NCI-H460 (cell line): ENCODE measurements around the gene ITGA7. TPM values are rescaled to one million over a fixed set of nuclear protein-coding genes. Genes with fewer than 3 reads are reported as not detected.

Experiments
- DNase-seq: peaks from one replicate; pipeline ENCODE4 v3.0.0-alpha.2; 2016; ENCODE audit warnings: low read depth; ENCODE audit errors: extremely low read depth
- total RNA-seq: library from RNA; depleted of rRNA; stranded (reverse); fragments of >200 nt; shearing (Covaris generic); gene quantifications from 2 replicates; pipeline ENCODE4 v1.2.3, GENCODE V29; 2014

Gene ITGA7
- total RNA-seq, 1 experiment from 2014 or later: 1.2 TPM

DNA sequence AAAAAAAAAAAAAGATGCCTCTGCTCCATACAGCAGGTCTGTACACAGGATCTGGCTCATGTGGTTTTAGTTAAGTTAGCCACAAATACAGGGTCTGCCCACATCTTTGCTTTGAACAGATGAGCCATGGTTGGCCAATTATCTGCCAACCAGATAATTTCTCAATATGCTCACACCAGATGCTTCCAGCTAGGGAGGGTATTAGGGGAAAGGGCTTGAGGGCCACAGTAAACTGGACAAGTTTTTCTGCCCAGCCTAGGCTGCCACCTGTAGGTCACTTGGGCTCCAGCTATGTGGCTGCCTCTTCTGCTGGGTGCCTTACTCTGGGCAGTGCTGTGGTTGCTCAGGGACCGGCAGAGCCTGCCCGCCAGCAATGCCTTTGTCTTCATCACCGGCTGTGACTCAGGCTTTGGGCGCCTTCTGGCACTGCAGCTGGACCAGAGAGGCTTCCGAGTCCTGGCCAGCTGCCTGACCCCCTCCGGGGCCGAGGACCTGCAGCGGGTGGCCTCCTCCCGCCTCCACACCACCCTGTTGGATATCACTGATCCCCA is 13.3 kb upstream of the ITGA7 start:
- DNase-seq: peak; percentile 47

DNA sequence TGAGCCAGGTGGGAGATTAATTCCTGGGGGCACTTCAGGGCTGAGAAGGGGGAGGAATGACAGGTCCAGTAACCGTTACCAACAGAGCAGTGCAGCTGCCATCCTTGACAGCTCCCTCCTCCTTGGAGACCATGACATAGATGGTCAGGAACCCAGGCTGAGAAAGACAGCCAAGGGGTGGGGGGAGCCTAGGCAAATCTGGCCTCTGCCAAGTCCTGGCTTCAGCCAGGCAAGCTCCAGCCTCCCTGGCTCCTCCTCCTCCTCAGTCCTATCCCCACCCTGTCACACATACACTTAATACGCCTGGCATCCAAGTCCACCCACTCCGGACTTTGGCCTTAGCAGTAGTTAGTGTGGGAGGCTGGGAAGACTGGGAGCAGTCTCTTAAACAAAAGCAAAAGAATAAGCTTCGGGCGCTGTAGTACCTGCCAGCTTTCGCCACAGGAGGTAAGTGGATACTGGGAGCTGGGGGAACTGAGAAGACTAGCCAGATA is 12.4 kb upstream of the ITGA7 start, which contains the start of gene RDH5:
TSS of gene RDH5 (plus strand) at position 323 of the 494 bp plus-strand sequence. CDS start 792 bp downstream, outside the sequence.
- DNase-seq: no peak

DNA sequence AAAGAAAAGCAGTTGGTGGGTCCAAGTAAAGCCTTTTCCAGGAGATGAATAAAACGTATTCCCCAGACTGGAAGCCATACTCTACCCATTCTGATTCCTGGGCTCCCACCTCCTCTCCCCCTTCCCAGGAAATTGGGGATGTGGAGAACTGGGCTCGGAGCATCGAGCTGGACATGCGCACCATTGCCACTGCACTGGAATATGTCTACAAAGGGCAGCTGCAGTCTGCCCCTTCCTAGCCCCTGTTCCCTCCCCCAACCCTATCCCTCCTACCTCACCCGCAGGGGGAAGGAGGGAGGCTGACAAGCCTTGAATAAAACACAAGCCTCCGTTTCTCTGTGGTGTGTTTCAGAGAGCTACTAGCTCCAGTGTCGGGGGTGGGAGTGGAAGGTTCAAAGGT is 11.7 kb upstream of the ITGA7 start:
- DNase-seq: no peak

DNA sequence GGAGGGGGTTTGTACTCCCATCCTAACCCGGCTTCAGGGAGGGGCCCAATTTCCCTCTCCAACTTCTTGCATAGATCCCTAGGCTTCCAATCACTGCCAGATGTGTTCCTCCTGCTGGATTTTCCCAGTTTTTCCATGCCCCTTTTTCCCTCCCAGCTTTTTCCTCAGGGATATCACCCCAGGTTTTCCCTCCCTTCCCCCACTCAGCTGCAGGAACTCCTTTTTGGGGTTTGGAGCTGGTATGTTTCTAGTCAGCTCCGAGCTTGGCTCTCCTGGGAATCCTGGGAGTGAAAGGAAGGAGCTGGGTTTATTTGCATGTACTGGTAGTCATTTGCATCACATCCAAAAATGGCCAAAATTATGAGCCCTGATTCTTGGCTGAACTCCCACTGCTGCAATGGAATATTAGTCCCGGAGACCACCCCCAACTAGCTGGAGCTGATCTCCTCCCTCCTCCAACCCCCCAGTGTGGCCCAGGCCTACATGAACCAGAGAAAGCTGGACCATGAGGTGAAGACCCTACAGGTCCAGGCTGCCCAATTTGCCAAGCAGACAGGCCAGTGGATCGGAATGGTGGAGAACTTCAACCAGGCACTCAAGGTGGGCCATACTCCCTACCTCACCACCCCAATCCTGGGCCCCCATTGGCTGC is 11.0 kb upstream of the ITGA7 start:
- no peak for DNase-seq

DNA sequence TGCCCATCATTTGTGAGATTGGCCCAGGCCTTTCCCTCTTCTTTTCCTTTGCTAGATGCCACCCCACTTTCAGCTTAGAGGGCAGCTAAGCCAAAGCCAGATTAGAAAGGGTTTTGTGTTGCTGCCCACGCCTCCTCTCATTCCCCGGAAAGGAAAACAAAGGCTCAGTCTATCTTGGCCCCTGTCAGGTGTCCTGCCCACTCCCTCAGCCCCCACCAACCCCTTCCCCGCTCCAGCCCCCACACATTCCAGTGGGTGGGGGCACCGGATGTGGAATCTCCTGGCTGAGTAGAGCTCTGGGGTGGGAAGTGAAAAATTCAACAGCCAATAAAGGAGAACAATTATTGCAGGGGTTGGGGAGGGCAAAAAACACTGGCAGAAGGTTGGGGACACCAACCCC is 10.3 kb upstream of the ITGA7 start:
- DNase-seq: no peak

DNA sequence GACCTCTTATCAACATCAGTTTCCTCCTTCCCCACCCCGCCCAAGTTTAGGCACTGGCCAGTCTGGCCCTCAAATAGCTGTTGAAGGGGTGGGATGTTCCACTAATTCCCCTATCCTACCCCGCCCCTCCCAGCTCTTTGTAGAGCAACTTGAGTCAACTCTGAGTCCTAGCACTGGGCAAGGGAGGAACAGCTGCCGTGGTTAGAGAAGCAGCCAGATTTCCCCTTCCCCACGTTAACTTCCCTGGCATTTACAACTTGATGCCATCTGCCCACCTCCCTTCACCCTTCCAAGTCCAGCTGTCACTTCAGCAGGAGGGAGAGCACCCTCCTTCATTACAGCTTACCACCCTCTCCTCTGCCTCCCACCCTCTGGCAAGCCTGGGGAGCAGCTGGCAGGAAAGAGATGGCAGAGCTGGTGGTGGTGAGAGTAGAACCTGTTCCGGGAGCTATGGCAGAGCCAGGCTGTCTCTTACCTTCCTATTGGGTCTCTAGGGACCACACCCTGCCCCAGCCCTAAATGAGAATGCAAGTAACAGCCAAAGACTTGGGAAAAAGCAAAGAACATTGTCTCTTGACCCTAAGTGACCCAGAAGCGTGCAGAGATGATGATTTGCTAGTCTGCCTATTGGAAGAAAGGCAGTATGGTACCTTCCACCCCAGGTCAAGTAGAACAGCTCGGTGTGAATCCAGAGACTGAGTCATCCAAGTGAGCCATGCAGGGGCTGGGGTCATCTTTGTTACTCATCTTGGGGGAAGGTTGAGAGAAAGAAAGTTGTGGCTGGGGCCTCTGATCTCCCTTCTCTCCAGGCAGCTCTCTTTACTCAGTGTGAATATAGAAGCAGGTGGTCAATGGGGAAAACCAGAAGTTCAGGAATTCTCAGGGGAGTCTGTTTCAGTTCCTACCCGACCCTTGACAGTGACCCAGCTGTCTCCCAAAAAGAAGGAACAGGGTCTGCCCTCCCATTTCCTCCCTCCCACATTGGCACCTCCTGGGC is 9.6 kb upstream of the ITGA7 start:
- no peak for DNase-seq

DNA sequence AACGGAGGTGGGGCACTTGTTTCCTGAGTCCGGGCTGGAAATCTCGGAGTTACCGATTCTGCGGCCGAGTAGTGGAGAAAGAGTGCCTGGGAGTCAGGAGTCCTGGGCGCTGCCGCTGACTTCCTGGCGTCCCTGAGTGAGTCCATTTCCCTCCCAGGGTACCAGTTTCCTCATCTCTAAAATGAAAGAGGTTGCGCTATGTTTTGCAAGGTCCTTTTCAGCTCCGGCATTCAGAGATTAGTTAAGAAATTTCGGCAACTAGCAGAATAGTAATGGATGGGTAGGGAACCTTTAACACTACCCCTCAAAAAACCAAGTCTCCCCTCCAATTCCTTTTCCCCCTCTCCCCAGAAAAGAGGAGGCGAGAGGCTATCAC is 8.9 kb upstream of the ITGA7 start:
- DNase-seq: no peak

DNA sequence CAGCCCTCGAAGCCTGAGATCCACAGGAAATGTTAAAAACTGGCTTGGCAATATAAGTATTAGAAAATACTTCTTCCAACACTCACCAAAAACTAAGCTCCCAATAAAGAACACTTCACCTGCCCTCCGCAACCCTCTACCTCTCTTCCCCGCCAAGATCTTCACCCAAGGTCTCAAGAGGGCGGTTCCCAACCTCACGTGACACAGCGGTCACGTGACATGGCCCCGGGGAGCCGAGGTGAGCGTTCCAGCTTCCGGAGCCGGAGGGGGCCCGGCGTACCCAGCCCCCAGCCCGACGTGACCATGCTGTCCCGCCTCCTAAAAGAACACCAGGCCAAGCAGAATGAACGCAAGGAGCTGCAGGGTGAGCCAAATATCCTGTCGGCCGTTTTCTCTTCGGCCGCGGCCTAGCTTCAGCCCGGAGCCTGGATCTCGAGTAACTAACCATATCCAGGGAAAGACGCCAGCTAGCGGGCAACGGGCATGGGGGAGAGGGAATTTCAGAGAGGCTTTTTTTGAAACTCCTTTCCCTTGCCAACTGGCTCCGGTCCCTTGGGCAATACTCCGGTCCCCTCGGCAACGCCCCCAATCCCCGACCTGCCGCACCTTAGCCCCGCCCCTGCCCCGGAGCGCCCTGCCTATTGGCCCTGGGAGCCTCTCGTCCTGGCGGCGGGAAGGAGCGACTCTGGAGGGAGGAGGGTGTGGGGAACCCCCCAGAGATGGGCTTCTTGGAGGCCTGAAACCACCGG is 8.3 kb upstream of the ITGA7 start, which contains the start of gene BLOC1S1:
TSS of gene BLOC1S1 (plus strand) at position 214 of the 749 bp plus-strand sequence. CDS start at position 220, 6 bp downstream.
- peak; percentile 90 for DNase-seq

DNA sequence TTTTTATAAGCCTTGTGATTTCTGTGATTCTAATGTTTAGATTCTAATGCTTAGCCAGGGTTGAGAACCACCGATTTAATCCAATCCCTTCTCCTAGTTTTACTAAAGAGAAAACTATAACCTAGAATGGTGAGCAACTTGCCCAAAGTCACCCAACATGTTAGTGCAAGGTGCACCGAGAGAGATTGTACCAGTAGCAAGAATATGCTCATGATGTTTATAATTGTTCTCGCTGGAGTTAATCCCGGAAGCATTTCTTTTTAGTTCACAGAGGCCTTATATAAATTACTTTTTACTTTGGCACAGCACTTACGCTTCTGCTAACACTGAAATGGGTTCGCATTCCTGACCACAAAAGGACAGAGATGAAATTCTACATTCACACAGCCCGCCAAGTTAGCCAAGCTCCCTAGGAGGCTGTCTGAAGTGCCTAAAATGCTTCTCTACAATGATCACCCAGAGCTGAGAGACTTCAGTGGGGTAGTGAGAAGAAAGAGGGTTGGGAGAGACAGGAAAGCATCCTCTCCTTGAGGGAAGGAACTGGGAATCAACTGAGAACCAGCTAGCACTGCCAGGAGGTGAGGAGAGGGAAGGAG is 7.6 kb upstream of the ITGA7 start:
- no peak for DNase-seq

DNA sequence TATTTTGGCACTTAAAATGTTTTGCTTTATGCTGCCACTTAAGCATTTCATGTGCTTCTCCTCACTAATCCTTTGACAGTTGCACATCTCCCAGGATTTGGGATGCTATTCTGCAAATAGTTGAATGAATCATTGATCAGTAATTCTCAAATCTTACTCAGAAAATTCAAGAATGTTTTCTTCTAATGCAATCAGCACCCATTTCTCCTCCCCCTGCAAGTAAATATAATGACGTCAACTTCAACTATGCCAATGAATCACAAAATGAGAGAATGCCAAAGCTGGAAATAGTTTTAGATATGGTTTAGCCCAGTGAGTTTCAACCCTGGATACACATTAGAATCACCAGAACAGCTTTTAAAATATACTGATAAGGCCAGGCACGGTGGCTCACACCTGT is 6.0 kb upstream of the ITGA7 start:
- DNase-seq: no peak

DNA sequence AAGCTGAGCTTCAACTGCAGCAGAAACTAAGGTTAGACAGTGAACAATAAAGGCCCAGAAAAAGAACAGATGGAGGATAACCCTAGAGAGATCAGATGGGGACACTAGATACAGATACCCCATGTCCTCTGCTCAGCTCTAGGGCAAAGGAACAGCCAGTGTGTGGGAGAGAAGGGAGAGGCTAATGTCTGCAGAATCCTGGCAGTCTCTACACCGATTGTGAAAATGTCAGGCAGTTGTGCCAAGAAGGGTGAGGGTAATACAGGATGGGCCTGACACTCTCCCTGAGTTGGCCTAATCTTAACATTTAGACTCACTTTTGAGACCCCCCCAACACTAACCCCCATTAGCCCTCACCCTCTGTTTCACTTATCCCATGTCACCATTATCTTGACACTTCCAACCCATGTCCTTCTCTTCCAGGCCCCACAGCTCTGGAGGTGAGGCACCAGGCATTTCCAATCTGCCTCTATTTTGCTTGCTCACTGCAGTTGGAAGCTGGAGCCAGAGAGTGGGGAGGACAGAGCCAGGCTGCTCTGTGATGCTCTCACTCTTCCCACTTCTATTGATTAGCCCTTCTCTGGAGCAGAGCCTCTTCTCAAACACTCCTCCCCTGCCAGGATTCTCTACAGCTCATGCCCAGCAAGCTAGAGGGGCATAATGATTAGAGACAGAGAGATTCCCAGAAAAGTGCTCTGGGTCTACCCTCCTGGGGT is 5.2 kb upstream of the ITGA7 start:
- no peak for DNase-seq

DNA sequence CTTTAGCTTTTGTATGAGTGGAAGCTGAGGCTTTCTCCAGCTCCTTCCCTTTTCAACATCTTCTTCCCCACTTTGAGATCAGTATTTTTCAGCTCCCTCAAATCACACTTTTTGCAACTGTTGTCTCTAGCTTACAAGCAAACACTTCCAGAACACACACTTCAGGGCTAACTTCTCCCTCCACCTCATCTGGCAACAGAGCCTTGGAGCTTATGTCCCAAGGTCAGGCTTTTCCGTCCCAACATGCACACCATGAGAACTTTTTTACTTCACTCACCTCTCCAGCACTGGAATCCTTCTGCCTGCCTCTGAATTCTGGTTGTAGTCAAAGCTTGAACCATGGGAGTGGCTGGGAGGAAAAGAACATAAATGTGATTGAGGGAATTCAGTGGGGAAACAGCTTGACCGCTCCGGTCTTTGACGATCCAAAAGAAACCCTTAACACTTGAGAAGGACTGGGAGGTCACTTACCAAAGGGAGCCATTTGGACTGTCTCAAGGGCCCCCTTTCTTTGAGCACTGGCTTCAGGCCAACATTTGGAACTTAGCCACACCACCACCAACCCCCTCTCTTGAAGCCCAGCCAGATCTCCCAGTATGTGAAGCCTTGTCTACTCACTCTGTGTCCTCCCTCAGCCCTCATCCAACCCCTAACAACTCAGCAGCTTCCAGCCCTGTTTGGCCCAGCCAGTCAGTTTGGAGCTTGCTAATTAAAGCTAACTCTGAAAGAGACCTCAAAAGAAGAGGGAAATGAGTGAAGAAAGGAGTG is 4.3 kb upstream of the ITGA7 start:
- no peak for DNase-seq

DNA sequence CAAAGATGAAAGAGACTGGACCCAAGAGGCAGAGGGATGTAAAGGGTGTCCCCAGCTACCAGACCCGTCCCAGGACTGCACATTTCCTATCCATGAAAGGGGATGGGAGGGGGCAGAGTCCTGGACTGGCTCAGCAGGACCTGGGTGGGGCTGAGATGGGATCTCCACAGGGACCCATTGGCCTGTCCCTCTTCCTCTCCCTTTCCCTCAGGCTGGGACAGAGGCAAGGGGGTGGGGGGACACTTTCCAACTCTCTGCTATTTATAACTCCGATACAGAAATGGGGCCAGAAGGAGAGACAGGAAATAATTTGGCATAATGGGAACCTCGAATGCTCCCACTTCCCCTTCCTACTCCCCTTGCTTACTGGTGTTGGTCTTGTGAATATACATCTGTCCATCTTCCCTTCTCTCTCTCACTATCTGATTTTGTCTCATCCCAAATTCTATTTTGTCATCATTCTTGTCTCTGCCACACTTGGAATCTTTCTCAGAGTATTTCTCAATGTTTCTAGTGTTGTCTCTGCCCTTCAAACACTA is 1.1 kb upstream of the ITGA7 start:
- DNase-seq: no peak

DNA sequence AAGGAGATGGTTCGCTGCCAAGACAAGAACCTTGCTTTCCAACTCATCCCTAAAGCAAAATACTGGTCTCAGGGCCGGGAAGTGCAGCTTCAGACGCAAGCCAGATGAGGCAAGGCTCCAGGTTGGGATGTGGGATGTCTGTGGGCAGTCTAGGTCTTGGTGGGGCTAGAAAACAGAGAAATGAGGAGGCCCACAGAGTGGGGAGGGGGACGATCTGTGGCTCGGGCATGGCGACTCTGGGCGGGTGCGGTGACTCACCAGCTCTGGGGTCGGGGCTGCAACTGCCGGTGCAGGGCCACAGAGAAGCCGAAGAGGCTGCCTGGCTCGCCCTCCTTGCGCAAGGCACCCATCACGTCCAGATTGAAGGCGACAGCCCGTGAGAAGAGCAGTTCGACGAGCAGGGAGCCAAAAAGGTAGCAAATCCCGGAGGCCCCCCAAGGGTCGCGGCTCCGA is 459 bp downstream of the ITGA7 start:
- DNase-seq: no peak

DNA sequence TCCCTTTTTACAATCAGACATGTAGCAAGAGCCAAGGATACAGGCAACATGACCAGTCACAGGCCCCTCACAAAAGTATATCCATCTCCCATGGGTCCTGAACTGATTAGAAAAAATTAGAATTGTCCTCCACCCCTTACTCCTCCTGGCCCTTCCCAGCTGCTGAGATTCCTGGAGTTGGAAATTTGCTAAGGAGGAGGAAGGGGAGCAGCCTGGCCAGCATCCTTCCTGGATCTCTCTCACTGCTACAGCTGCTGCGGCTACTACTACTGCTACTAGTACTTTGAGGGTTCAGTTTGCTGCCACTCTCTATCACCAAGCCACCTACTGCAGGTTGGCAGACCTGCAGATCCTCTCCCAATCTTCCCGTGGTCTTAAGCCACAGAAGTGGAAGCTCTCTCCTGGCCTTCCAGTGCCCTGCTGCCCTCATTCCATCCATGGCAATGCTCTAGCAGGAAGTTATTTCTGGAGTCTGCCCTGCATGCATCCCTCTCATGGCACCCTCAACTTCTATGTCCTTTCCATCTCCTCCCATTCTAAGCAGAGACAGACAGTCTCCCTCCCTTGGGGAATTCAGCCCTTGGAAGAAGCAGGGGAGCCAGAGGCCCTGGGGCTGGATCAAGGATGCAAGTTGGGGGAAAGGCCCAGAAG is 1.0 kb downstream of the ITGA7 start:
- no peak for DNase-seq

DNA sequence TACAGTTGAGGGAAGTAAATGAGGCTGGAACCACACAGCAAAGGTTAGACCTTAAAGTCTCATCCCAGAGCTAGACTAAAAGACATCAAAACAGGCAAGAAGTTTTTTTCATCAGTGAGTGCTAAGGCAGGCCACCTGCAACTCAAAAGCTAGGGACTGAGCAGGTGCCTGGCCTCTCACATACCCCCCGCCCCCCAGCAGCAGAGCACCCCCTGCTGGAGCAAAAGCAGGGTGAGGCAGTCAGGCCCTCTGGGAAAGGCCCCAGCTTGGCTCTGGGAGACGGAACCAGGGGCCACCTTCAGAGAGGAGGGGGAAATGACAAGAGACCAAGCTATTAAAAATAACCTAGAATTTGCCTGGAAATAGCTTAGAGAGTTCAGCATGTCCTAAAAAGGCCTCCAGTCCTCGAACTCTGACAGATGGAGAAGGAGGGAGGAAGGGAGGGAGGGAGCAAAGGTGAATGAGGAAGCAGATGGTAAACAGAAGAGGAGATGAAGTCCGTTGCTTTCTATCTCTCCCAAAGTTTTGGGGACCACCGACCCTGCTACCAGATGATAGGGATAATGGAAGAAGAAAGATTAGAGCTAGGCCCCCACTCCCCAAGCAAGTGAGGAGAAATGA is 1.8 kb downstream of the ITGA7 start:
- no peak for DNase-seq
